Hepatocyte (in vitro differentiated cells): ENCODE results near the gene DYSF.

ENCODE experiments used
- EZH2 ChIP-seq: fragments of 200-600 bp; sonication (generic); IDR thresholded peaks from 2 replicates; pipeline ENCODE4 v1.6.1; 2016; ENCODE audit warnings: antibody characterized with exemption, mild to moderate bottlenecking, borderline replicate concordance
- EZH2phosphoT487 ChIP-seq: fragments of 200-600 bp; sonication (generic); IDR thresholded peaks from one replicate; pipeline ENCODE4 v1.6.1; 2018; ENCODE audit warnings: antibody characterized with exemption, mild to moderate bottlenecking, low read depth, moderate library complexity; ENCODE audit not compliant: unreplicated experiment, severe bottlenecking
- TF ChIP-seq, protein P1 (sequence below): fragments of 200-600 bp; sonication (generic); IDR thresholded peaks from 2 replicates; pipeline ENCODE4 v1.5.1; 2016; ENCODE audit warnings: antibody characterized with exemption, mild to moderate bottlenecking; ENCODE audit not compliant: poor library complexity

DNA sequence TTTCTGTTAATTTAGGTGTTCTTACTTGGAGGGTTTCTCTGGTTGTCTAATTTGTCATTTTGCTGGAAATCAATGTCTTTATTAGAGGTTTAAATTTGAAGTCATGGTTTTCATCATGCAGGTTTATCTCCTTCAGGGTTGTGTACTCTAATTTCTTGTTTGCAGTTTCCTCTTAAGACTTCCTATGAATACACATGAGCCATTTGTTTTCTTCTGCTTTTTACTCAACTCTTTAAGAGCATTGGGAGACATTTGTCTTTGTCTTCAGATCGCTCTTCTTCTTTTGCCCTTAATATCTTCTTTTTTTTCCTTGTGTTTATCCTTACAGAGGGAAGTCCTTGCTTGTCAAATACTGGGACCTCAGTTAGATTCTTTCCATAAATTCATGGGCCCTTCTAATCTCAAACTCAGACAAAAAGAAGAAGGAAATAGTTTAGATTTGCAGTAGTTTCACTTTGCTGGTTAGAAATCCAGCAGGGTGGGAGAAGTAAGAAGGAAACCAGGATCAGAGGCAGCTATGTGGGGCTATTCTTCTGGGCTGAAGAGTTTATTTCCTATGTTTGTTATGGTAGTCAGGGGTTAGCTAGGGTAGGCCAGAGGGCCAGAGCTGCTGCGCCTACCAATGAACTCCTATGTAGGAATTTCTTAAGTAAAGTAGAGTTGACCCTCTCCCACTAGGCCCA, 176.6 kb downstream of the DYSF start:
- TF ChIP-seq, protein P1, sequence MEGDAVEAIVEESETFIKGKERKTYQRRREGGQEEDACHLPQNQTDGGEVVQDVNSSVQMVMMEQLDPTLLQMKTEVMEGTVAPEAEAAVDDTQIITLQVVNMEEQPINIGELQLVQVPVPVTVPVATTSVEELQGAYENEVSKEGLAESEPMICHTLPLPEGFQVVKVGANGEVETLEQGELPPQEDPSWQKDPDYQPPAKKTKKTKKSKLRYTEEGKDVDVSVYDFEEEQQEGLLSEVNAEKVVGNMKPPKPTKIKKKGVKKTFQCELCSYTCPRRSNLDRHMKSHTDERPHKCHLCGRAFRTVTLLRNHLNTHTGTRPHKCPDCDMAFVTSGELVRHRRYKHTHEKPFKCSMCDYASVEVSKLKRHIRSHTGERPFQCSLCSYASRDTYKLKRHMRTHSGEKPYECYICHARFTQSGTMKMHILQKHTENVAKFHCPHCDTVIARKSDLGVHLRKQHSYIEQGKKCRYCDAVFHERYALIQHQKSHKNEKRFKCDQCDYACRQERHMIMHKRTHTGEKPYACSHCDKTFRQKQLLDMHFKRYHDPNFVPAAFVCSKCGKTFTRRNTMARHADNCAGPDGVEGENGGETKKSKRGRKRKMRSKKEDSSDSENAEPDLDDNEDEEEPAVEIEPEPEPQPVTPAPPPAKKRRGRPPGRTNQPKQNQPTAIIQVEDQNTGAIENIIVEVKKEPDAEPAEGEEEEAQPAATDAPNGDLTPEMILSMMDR: no peak
- TF ChIP-seq EZH2 (no peak), EZH2phosphoT487 (no peak)
